Measurements from ENCODE around the gene CENPS.
"Not testable (repeated sequence)": the region's sequence is repeated elsewhere in the genome, so short reads cannot be mapped to it uniquely, and the experiment has no call there.

The CENPS gene

DNA sequence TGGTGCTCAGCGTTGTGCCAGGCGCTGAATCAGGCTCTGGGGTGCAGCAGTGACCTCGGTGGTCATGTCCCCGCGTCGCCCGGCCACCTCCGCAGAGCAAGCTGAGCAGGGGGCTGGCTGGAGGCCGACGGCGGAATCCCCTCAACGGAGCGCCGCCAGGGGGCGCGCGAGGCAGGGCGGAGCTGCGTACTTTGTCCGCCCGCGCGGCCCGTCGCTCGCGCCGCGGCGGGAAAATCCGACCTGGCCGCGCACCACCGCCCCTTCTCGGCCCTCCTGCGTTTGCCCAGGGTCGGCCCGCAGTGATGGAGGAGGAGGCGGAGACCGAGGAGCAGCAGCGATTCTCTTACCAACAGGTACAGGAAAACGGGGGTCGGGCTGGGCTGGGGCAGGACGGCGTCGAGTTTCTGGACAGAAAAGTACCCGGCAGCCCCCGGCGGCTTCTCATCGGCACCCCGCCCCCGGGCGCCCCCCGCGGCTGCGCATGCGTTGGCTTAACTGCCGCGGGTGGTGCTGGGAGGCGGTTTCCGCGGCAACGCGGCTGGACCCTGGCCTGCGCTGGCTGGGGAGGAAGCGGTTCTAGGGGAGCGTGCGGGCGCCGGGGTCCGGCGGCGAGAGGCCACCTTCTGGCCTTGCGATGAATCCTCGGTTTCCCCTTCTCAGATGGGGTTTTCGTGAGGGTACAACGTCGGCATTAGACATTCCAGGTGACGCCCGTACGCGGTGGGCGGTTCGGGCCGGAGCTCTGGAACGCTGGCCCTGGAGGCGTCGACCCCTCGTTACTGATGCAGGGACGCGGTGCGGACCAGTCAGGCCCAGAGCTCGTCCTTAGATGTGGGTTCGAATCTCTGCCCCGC is at the start of gene CENPS:
CENPS (plus strand) TSS at position 218 of the 854 bp plus-strand sequence; CDS start at position 303, 85 bp downstream.
- peak; percentile 89 for DNase-seq (ENCODE audit: low spot score)

DNA sequence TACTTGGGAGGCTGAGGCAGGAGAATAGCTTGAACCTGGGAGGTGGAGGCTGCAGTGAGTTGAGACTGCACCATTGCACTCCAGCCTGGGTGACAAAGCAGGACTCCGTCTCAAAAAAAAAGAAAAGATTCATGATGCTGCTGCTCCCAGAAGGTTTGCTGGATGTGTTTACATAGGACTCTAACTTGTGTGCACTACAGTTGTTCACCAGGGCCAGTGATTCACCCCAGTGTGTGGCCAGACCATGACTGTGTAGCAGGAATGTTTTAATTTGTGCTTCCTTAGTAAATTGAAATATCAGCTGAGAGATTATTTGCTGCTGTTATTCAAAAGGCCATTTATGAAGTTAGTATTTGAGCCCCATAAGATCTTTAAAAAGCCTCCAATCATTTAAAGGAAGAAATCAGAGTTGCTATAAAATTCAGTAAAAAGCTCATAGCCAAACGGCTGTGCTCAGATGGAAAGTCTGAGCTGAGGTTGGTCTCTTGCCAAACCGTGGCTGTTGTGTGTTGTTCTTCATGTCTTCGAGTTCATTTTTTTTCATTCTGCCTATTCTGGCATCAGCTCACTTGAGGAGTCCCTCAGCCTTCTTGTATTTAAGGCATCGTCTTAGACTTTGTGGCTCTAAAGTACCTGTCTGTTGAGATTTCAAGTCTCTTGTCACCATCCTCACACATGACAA is 49.5 kb upstream of the CENPS start:
- no peak for DNase-seq (ENCODE audit: low spot score)

DNA sequence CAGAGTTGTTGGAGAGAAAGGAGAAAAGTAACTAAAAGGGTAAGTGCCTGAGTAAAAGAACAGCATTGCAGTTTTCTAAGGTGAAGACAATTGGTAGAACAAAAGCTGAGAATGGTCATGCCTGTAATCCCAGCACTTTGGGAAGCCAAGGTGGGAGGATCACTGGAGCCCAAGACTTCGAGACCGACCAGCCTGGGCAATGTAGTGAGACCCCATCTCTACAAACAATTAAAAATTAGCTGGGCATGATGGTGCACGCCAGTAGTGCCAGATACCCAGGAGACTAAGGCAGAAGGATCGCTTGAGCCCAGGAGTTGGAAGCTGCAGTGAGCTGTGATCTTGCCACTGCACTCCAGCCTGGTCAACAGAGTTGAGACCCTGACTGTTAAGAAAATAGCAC is 46.6 kb upstream of the CENPS start:
- DNase-seq (ENCODE audit: low spot score), result no peak

DNA sequence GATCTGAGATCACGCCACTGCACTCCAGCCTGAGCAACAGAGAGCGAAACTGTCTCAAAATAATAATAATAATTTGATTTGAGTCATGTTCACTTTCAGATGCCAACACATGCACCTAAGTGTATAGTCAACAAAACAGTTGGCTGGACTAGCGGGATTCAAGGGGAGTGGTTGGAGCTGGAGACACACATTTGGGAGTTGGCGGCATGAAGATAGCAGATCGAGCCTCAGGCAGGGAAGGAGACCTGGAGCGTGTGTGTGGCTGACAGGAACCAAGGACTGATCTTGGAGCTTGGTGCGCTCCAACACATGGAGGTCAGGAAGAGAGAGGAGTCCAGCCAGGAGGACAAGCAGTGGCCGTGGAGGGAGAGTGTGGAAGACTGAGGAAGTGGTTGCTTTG is 46.0 kb upstream of the CENPS start:
- no peak for DNase-seq (ENCODE audit: low spot score)

DNA sequence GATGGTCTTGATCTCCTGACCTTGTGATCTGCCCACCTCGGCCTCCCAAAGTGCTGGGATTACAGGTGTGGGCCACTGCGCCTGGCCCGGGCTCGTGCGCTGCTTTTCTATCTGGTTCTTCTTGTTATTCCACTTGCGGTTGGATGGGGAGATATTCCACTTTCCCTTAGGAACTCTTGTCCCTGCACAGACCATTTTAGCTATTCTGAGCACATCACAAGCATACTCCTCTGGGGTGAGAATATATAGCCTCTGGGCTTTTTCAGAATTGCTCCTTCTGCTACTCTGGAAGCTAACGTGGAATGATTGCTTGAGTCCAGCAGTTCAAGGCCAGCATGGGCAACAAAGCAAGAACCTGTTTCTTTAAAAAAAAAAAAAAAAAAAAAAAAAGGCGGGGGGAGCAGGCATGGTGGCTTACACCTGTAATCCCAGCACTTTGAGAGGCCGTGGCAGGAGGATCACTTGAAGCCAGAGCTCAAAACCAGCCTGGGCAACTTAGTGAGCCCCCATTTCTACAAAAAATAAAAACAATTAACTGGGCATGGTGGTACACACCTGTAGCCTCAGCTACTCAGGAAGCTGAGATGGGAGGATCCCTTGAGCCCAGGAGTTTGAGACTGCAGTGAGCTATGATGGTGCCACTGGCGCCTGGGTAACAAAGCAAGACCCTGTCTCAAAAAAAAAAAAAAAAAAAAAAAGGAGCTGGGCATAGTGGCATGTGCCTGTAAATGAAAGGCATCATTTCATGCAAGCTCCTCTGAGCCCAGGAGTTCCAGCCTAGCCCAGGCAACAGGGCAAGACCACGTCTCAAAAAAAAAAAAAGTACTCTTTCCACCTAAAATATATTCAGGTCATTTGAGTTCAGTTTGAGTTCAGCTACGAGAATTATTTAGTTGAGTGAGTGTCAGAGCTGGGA is 43.2 kb upstream of the CENPS start:
- DNase-seq (ENCODE audit: low spot score), result no peak

DNA sequence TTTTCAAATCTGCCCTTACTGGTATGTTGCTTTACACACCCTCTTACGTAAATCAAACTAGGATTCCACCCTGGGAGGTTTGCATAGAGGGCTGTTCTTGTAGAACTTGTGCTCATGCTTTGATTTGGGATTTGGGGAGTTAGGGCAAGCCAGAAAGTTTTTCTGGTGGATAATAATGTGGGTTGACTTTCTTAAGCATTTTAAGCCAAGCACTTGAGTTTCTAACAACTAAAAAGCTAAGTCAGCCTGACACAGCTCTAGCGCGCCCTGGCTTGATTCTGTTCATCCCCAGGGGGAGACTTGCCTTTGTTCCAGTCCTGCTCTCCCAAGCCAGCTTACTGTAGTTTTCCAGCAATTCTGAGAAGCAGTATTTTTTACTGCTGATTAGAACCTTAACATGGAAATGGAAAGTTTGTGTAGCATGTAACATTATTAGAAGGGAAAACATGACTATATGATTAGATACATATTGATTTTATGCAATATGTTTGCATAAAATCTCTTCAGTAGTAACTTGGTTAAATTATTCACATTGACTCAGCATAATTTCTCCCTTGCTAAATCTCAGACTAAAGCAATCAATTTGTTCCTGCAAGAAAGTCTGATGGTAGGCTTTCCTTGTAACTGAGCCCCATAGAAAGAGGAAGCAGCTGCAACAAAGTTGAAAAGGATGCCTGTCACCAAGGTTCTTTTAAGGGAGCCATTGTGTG is 42.4 kb upstream of the CENPS start:
- peak; percentile 57 for DNase-seq (ENCODE audit: low spot score)

DNA sequence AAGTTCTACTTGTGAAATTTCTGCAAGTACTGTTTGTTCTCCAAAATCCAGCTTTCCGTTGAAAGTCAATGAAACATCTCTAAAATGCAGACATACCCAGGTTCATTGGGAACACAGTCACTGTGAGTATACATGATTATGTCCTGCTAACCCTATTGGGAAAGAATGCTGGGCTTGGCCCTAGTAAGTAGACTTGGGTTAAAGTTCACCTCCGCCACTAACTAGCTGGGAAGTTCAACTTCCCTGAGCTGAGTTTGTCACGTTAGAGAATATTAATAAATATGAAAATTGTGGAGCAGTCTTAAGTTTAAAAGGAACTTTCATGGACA is 41.9 kb upstream of the CENPS start:
- no peak for DNase-seq (ENCODE audit: low spot score)

DNA sequence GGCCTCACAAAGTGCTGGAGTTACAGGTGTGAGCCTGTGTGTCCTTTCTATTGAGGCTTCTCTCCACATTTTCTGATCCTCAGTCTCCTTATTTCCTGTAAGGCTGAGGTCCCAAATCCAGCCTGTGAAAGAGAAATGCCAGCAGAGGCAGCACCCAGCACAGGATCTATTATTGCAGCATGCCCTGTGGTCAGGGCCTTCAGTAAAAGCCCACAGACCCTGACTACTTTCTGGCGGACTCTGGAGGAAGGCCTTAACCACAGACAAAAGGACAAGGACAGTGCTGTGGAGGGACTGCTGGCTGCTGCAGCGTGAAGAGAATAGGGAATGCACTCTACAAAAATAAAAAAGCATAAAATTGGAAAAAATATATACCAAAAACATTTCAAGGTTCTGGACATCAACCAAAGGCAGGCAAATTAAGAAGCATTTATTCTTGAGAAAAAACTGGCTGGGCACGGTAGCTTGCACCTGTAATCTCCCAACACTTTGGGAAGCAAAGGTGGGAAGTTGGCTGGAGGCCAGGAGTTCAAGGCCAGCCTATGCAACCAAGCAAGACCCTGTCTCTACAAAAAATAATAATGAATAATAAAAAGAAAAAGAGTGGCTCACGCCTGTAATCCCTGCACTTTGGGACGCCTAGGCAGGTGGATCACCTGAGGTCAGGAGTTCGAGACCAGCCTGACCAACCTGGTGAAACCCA is 40.8 kb upstream of the CENPS start:
- no peak for DNase-seq (ENCODE audit: low spot score)

DNA sequence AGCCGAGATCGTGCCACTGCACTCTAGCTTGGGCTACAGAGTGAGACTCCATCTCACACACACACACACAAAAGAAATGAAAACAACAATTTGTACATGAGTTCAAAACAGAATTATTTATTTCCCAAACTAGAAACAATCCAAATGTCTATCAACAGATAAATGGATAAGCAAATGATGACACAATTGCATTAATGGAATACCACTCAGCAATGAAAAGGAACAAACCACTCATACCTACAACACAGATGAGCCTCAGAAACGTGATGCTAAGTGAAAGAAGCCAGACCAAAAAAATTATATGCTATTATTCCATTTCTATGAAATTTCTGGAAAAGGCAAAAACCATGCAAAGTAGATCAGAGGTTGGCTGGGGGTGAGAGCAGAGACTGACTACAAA is 33.4 kb upstream of the CENPS start:
- no peak for DNase-seq (ENCODE audit: low spot score)

DNA sequence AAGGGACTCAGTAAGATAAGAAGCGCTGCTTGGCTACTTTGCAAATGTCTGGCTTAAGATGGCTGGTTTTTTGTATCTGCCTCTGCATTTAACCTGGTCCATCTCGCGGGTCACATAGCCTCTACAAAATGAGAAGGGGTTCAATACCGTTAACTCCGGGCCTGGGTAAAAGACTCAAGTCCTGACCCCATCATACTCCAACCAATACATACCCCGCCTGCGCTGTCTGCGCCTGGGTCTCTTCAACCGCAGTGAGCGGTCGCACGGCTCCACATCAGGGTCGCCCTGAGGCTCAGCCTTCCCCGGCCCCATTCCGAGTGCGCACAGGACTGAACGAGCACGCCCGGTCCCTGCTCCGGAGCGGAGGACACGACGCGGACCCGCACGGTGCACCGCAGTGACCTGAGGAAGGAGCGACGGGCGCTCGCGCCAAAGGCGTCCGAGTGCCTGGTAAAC is 31.9 kb upstream of the CENPS start:
- no peak for DNase-seq (ENCODE audit: low spot score)

DNA sequence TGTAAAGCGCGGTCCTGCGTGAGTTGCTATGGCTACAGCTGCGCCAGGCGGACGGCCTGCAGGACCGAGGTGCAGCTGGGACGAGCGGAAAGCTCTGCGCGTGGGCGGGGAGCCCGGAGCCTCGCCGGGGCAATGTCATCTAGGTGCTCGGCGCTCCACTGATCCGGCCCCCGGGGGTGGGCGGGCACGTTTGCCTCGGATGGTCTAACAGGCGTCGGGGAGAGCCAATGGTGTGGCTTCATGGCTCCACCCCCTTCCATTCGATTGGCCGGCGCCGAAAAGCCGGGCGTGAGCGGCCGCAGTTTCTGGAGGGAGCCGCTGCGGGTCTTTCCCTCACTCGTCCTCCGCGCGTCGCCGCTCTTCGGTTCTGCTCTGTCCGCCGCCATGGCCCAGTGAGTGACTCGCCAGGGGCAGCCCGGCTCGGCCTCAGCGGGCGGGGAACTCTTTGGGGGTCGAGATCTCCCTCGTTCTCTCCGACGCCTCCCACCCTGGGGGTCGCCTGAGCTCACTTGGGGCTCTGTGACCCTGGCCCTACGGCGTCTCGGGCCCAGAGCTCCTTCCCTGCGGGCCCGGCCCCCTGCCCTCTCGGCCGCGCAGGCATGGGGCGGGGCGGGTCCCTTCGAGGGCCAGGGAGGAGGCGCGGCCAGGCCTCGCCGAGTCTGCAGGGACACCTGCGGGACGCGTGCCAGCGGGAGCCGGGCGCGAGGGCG is 31.3 kb upstream of the CENPS start, which contains the start of gene PGD:
PGD (plus strand) TSS at position 331 of the 710 bp plus-strand sequence; CDS start at position 385, 54 bp downstream.
- DNase-seq (ENCODE audit: low spot score), result peak; percentile 97

DNA sequence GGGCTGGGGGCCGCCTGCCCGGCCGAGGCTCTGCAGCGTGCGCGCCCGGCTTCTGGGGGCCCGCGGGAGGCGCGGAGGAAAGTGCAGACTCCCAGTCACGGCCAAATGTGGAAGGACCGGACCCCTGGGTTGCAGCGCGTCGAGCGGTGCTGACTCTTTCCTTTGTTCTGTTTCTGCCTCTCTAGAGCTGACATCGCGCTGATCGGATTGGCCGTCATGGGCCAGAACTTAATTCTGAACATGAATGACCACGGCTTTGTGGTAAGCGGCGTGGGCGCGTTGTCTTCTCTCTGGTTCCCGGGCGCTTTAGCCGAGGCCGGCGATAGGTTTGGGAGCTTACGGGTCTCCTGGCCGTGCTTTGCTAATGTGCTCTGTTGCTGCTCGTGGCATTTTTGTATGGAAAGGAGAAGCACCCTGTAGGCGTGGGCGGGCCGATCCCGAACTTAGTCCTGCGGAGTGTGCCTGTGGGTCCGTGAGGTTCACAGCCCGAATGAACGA is 30.7 kb upstream of the CENPS start:
- DNase-seq (ENCODE audit: low spot score), result peak; percentile 16

DNA sequence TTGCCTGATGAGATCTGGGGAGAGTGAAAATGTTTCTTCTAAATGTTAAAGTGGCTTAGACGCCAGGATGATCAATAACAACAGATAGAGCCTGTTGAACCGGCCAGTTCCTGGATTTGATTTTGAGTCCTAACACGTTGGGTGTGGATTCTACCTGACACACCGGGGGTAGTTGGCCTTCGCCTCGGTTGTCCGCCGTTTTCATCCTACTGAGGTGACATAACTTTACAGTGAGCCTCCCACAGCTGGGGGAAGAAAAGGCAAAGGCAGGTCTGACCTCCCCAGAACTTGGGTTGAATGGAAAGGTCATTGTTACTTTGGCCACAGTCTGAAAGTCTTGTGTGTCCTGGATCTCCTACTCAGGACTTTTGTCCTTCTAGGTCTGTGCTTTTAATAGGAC is 30.2 kb upstream of the CENPS start:
- DNase-seq (ENCODE audit: low spot score), result no peak

DNA sequence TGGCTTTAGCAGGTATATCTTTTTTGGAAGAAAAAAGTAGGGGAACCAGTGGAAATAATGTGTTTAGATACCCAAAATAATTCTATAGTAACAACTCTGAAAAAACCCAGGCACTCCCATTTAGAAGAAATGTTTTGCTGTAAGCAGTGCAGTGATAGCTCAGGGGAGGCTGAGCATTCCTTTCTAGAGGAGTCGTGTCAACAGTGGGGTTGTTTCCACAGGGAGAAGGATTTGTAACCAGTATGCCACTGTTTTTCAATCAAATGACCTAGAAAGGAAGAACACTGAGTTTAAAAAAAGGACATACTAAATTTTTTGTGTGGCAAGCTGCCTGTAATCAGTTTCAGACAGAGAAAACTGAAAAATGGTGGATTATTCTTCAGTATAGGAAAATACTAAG is 29.0 kb upstream of the CENPS start:
- DNase-seq (ENCODE audit: low spot score), result no peak

DNA sequence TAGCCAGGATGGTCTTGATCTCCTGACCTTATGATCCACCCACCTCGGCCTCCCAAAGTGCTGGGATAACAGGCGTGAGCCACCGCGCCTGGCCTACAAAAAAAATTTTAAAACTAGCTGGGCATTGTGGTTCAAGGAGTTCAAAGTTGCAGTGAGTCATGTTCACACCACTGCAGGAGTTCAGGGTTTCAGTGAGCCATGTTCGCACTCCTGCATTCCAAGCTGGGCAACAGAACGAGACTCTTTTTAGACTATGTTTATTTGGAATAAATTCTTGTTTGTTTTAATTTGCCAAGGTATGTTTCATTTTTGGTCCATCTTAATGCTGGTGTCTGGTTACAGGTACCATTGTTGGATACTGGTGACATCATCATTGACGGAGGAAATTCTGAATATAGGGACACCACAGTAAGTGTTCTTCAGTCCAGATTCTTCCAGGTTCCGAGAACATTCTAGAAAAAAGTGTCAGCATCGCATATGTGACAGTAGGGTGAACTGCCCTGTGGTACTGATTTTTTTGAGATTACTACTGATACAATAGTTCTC is 27.4 kb upstream of the CENPS start:
- DNase-seq (ENCODE audit: low spot score), result no peak

DNA sequence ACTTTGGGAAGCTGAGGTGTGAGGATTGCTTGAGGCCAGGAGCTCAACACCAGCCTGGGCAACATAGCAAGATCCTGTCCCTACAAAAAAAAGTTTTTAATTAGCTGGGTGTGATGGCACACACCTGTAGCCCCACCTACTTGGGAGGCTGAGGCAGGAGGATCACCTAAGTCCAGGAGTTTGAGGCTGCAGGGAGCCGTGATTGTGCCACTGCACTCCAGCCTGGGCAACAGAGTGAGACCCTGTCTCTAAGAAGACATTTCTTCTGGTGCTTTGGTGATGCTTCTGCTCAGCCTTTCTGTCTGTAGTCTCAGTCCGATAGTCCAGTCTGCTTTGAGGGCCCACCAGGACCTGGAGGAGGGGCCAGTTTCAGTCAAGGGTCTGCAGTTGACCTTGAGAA is 23.0 kb upstream of the CENPS start:
- no peak for DNase-seq (ENCODE audit: low spot score)

DNA sequence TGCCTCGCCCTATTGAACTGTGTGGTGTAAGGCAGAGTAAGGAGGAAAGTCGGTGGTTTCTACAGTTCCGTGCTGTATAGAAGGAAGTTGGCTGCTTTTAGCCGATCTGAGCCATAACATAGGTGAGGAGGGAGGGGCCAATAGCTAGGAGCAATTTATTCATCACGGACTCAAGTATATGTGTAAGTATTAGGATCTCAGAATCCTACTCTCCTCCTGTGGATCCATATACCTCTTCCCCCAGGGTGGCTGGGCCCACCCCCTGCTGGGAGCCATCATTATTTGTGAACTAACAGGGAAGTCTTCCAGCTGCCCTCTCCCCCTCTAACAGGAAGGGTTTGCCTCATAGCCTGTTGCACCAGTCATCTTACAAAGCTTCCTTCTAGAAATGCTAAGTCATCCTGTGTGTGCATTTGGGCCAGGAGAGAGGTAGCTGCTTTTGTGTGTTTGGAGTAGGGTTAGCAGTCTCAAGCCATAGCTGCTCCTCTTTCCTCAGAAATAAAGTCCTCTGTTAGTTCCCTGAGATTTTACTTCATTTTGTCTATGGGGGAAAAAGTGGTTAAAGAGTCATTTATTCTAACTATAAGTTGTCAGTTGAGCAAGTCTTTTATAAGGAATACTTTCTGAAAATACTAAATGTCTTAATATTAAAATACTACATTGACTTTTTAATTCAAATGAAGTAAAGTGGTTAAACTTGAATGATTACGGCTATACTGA is 14.9 kb upstream of the CENPS start:
- peak; percentile 85 for DNase-seq (ENCODE audit: low spot score)

DNA sequence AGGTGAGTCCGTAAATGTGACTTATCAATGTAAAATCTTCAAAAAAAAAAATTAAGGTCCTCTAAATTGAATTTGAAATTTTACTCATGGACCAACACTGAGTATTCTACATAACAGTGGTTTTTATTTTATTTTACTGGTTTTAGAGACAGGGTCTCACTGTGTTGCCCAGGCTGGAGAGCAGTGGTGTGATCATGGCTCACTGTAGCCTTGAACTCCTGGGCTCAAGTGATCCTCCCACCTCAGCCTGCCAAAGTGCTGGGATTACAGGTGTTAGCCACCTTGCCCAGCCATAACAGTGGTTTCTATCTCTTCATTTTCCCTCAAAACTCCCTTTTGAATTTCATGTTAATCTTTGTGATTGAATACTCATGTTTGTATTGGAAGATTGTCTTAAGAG is 14.3 kb upstream of the CENPS start:
- DNase-seq (ENCODE audit: low spot score), result not testable (repeated sequence)

DNA sequence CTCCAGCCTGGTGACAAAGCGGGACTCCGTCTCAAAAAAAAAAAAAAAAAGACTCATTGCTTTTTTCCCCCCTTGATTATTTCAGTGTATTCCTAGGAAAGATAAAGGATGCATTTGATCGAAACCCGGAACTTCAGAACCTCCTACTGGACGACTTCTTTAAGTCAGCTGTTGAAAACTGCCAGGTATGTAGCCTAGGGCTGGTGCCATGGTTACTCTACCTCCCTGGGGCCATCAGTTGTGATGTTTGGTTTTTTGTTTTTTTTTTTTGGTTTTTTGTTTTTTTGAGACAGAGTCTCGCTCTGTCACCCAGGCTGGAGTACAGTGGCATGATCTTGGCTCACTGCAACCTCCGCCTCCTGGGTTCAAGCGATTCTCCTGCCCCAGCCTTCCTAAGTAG is 11.5 kb upstream of the CENPS start:
- not testable (repeated sequence) for DNase-seq (ENCODE audit: low spot score)

Data from kidney capillary endothelial cell (primary cell).